ENCODE measurements around the gene MINK1. TPM values are rescaled to one million over a fixed set of nuclear protein-coding genes. Genes with fewer than 3 reads are reported as not detected.

Gene MINK1
- total RNA-seq, 1 donor from 2014 or later = 63.2 TPM

DNA sequence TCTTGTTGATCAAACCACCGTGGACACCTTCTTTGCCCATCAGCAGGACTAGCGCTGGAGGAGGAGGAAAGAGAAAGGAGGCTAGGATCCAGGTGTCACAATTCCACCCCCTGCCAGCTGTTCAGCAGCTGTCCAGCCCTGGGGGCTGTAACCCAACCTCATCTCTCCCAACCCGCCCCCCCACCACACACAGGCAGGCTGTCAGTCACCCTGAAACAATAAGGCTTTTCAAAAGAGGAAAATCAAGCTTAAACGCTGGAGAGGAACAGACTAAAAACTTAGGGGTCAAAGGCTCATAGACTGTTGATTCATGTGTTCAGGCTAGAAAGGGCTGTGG is 112.8 kb downstream of the MINK1 start:
- H3K27me3 Mint-ChIP-seq (ENCODE audit: low read depth, unreplicated experiment) = no peaks in the 10 kb centered on the region
- Histone ChIP-seq H3K27me3 (ENCODE audit: insufficient read depth, low read length) (no peaks in the 10 kb centered on the region), H3K4me3 (ENCODE audit: insufficient read depth, low read depth, low read length) (peak overlapping the region; percentile 82), H3K9ac (ENCODE audit: low read length) (peak overlapping the region; percentile 93), H4K20me1 (ENCODE audit: insufficient read depth, low read length) (peaks cover 60% of the 10 kb centered on the region), H2AFZ (ENCODE audit: low read depth, low read length) (no peak overlapping the region), H3K4me2 (ENCODE audit: low read length) (peak overlapping the region; percentile 99), H3K27ac (ENCODE audit: low read depth, low read length) (peak overlapping the region; percentile 89), H3K4me1 (ENCODE audit: insufficient read depth, low read length) (peaks cover 37% of the 10 kb centered on the region), H3K79me2 (ENCODE audit: insufficient read depth, low read length) (peaks cover 74% of the 10 kb centered on the region), H3K9me3 (ENCODE audit: insufficient read depth, low read depth, low read length) (no peaks in the 10 kb centered on the region), H3K36me3 (ENCODE audit: insufficient read depth, low read length) (peaks cover 37% of the 10 kb centered on the region)
- H3K4me3 Mint-ChIP-seq (ENCODE audit: unreplicated experiment) = peak overlapping the region; percentile 98
- H3K4me1 Mint-ChIP-seq (ENCODE audit: low read depth, unreplicated experiment) = peaks cover 35% of the 10 kb centered on the region
- FAIRE-seq = no peak
- TF ChIP-seq EZH2 (IDR thresholded peaks at IDR 0.05; ENCODE audit: insufficient read depth, low read length) = no peak
- TF ChIP-seq, protein P1, sequence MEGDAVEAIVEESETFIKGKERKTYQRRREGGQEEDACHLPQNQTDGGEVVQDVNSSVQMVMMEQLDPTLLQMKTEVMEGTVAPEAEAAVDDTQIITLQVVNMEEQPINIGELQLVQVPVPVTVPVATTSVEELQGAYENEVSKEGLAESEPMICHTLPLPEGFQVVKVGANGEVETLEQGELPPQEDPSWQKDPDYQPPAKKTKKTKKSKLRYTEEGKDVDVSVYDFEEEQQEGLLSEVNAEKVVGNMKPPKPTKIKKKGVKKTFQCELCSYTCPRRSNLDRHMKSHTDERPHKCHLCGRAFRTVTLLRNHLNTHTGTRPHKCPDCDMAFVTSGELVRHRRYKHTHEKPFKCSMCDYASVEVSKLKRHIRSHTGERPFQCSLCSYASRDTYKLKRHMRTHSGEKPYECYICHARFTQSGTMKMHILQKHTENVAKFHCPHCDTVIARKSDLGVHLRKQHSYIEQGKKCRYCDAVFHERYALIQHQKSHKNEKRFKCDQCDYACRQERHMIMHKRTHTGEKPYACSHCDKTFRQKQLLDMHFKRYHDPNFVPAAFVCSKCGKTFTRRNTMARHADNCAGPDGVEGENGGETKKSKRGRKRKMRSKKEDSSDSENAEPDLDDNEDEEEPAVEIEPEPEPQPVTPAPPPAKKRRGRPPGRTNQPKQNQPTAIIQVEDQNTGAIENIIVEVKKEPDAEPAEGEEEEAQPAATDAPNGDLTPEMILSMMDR (IDR thresholded peaks at IDR 0.05; ENCODE audit: insufficient read depth, low read depth, low read length) = no peak
- DNase-seq (ENCODE audit: low read depth) = no peak
- H3K9me3 Mint-ChIP-seq (ENCODE audit: unreplicated experiment) = no peaks in the 10 kb centered on the region
- H3K36me3 Mint-ChIP-seq (ENCODE audit: low read depth, unreplicated experiment) = peaks cover 22% of the 10 kb centered on the region
- H3K27ac Mint-ChIP-seq (ENCODE audit: unreplicated experiment) = peak overlapping the region; percentile 98

DNA sequence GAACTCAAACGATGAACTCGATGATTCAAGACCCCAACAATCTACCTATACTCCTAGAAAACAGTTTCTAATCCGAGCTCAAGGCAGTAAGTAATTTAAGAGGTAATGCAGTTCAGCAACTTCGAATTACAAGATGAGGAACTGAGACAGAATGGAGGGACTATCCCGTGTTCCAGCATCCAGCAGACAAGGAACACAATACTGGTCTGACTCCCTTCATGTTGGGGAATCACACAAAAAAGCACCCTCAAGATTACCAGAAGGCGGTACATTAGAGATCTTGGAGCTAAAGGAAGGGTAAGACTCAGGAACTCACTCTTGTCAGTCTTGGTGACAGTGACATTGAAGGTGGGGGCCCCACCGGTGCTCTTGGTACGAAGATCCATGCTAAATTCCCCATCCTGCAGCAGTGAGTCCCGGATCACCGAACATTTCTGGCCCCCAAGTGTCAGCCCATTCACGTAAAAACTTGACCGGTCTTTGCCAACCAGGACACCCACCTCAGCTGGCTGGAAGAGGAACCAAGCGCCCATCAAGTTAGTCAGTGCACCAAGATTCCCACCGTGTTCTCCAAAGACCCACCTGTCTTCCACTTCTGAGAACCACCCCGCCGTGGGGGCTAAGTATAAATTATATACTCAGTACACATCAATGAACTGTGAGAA is 113.3 kb downstream of the MINK1 start:
- Histone ChIP-seq H4K20me1 (ENCODE audit: insufficient read depth, low read length) (peaks cover 60% of the 10 kb centered on the region), H3K4me2 (ENCODE audit: low read length) (peak overlapping the region; percentile 99), H3K36me3 (ENCODE audit: insufficient read depth, low read length) (peaks cover 37% of the 10 kb centered on the region), H3K79me2 (ENCODE audit: insufficient read depth, low read length) (peaks cover 69% of the 10 kb centered on the region), H3K9ac (ENCODE audit: low read length) (peak overlapping the region; percentile 93), H3K4me3 (ENCODE audit: insufficient read depth, low read depth, low read length) (peak overlapping the region; percentile 82), H3K27ac (ENCODE audit: low read depth, low read length) (peak overlapping the region; percentile 27), H3K4me1 (ENCODE audit: insufficient read depth, low read length) (peaks cover 32% of the 10 kb centered on the region), H2AFZ (ENCODE audit: low read depth, low read length) (no peak overlapping the region), H3K27me3 (ENCODE audit: insufficient read depth, low read length) (no peaks in the 10 kb centered on the region), H3K9me3 (ENCODE audit: insufficient read depth, low read depth, low read length) (no peaks in the 10 kb centered on the region)
- DNase-seq (ENCODE audit: low read depth) = no peak
- H3K4me1 Mint-ChIP-seq (ENCODE audit: low read depth, unreplicated experiment) = peaks cover 37% of the 10 kb centered on the region
- H3K27ac Mint-ChIP-seq (ENCODE audit: unreplicated experiment) = peak overlapping the region; percentile 98
- no peaks in the 10 kb centered on the region for H3K27me3 Mint-ChIP-seq (ENCODE audit: low read depth, unreplicated experiment)
- FAIRE-seq = no peak
- H3K9me3 Mint-ChIP-seq (ENCODE audit: unreplicated experiment) = no peaks in the 10 kb centered on the region
- peaks cover 22% of the 10 kb centered on the region for H3K36me3 Mint-ChIP-seq (ENCODE audit: low read depth, unreplicated experiment)
- peak overlapping the region; percentile 98 for H3K4me3 Mint-ChIP-seq (ENCODE audit: unreplicated experiment)
- TF ChIP-seq EZH2 (IDR thresholded peaks at IDR 0.05; ENCODE audit: insufficient read depth, low read length) = no peak
- TF ChIP-seq, protein P1 (IDR thresholded peaks at IDR 0.05; ENCODE audit: insufficient read depth, low read depth, low read length) = no peak

DNA sequence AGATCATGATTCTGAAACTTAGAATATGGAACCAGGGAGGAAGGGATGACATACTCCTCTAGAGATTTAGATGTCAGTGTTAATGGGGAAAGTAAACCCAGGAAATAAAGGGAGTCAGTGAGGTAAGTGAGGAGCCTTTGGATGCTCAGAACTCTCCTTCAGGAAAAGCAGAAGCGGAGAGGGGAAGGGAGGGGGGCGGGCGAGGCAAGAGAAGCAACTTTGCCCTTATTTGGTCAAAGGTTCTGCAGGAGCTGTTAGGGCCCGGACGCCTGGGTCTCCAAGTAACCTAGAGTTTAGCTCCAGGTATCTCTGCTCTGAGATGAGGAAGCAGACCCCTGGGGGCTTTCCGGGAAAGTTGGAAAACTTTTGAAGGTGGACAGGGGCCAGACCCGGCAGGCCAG is 113.9 kb downstream of the MINK1 start:
- Mint-ChIP-seq H3K36me3 (ENCODE audit: low read depth, unreplicated experiment) (peaks cover 22% of the 10 kb centered on the region), H3K27ac (ENCODE audit: unreplicated experiment) (peak overlapping the region; percentile 98)
- no peak for FAIRE-seq

More for the DNA sequence above, 113.9 kb downstream of the MINK1 start:
- DNase-seq (ENCODE audit: low read depth) = no peak
- Histone ChIP-seq H3K27ac (ENCODE audit: low read depth, low read length) (peak overlapping the region; percentile 27), H3K4me3 (ENCODE audit: insufficient read depth, low read depth, low read length) (peak overlapping the region; percentile 82), H3K4me2 (ENCODE audit: low read length) (peak overlapping the region; percentile 99), H3K79me2 (ENCODE audit: insufficient read depth, low read length) (peaks cover 63% of the 10 kb centered on the region), H2AFZ (ENCODE audit: low read depth, low read length) (no peak overlapping the region), H3K9me3 (ENCODE audit: insufficient read depth, low read depth, low read length) (no peaks in the 10 kb centered on the region), H3K27me3 (ENCODE audit: insufficient read depth, low read length) (no peaks in the 10 kb centered on the region), H4K20me1 (ENCODE audit: insufficient read depth, low read length) (peaks cover 59% of the 10 kb centered on the region), H3K4me1 (ENCODE audit: insufficient read depth, low read length) (peaks cover 32% of the 10 kb centered on the region), H3K36me3 (ENCODE audit: insufficient read depth, low read length) (peaks cover 34% of the 10 kb centered on the region), H3K9ac (ENCODE audit: low read length) (peak overlapping the region; percentile 93)
- peaks cover 35% of the 10 kb centered on the region for H3K4me1 Mint-ChIP-seq (ENCODE audit: low read depth, unreplicated experiment)
- TF ChIP-seq, protein P1 (IDR thresholded peaks at IDR 0.05; ENCODE audit: insufficient read depth, low read depth, low read length) = no peak
- TF ChIP-seq EZH2 (IDR thresholded peaks at IDR 0.05; ENCODE audit: insufficient read depth, low read length) = no peak
- no peaks in the 10 kb centered on the region for H3K27me3 Mint-ChIP-seq (ENCODE audit: low read depth, unreplicated experiment)
- H3K4me3 Mint-ChIP-seq (ENCODE audit: unreplicated experiment) = peak overlapping the region; percentile 98
- H3K9me3 Mint-ChIP-seq (ENCODE audit: unreplicated experiment) = no peaks in the 10 kb centered on the region
